ENCODE data around the gene C11orf42.

C11orf42 gene

DNA sequence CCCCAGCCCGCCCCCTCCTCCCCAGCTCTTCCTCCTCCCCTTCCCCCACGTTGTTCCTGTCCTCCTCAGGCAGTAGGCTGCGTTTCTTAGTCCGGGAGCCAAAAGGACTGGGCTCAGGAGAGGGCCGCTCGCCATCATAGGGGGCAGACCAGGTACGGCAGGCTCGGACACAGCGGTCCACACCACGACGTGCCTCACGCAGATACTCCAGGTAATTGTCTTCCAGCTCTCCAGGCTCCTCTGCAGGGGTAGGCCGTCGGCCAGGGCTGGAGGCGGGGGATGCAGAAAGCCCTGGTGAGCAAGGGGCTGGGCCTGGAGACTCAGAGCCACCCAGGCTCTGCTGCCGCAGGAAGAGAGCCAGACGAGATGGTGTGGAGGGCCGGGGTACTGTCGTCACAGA is 12.4 kb downstream of the C11orf42 start (continued):
- TF ChIP-seq PRDM2 (tag by site-specific recombination; IDR thresholded peaks at IDR 0.05; ENCODE audit: borderline replicate concordance) (no peak), ZNF266 (tag by site-specific recombination; IDR thresholded peaks at IDR 0.05; ENCODE audit: low read depth) (no peak)

DNA sequence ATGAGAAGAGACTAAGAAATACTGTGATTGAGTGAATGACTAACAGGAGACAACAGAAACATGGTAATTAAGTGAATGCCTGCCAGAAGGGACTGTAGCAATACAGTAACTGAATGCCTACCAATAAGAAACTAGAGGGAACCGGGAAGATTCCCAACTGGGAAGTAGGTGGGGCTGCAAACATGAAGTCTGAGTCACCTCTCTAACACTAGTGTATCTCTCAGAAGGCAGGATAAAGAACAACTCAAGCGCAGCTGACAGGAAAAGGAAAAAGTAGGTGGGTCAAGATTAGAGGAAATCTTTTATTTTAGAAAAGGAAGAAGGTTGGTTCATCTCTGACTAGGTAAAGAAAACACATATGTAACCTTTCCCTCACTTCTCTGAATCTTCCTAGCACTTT is 14.0 kb downstream of the C11orf42 start:
- CTCF ChIA-PET = interaction anchor here (0.6 to 0.9 kb wide), 3 partner anchors 9 to 32 kb away, joined by 3 read pairs; no protein-coding TSS in a partner anchor
- TF ChIP-seq ZNF248 (tag by site-specific recombination; IDR thresholded peaks at IDR 0.05) (no peak), ZNF518A (tag by site-specific recombination; conservative IDR thresholded peaks at IDR 0.05; ENCODE audit: low read depth) (no peak), ZNF692 (tag by site-specific recombination; IDR thresholded peaks at IDR 0.05) (no peak), ZNF48 (tag by site-specific recombination; IDR thresholded peaks at IDR 0.05) (no peak), ZNF548 (tag by site-specific recombination; IDR thresholded peaks at IDR 0.05) (no peak), ZNF521 (tag by site-specific recombination; IDR thresholded peaks at IDR 0.05) (no peak)
- Histone ChIP-seq H3K27ac (ENCODE audit: extremely low read depth, low read depth, low read length) (no peak overlapping the region), H3K4me1 (ENCODE audit: control insufficient read depth, insufficient read depth, low read length) (no peaks in the 10 kb centered on the region), H3K36me3 (ENCODE audit: control insufficient read depth in 2 of 2, insufficient read depth in 1 of 2, low read length in 2 of 2) (peaks cover 0 to 97% of the 10 kb centered on the region in 2 experiments; a peak in 2 of 3 replicates), H3K4me3 (ENCODE audit: low read depth, low read length) (no peak overlapping the region), H3K9me3 (ENCODE audit: control insufficient read depth, insufficient read depth, low read depth, low read length) (no peaks in the 10 kb centered on the region)
- POLR2A ChIA-PET = no interaction called here

DNA sequence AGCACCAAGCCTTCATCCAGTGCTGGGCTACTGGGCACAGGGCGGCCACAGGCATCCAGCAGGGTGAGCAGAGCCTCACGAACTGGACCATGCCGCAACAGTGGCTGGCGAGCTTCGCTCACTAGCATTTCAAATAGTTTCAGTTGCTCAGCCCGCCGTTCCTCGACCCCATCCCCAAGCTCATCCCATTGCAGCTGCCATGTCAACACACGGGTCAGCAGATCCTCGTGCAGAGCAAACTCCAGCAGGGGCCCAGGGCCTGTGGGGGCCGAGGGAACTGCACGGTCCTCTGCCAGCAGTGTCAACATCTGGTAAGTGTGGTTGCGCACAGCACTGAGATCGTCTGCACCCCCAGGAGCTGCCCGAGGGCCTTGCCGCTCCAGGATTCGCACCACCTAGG is 18.5 kb downstream of the C11orf42 start:
- Histone ChIP-seq H3K4me1 (ENCODE audit: control insufficient read depth, insufficient read depth, low read length) (no peaks in the 10 kb centered on the region), H3K27ac (ENCODE audit: extremely low read depth, low read depth, low read length) (no peak overlapping the region), H3K4me3 (ENCODE audit: low read depth, low read length) (no peak overlapping the region), H3K9me3 (ENCODE audit: control insufficient read depth, insufficient read depth, low read depth, low read length) (no peaks in the 10 kb centered on the region), H3K36me3 (ENCODE audit: control insufficient read depth in 2 of 2, insufficient read depth in 1 of 2, low read length in 2 of 2) (peaks cover 0 to 58% of the 10 kb centered on the region in 2 experiments; a peak in 2 of 3 replicates)
- ChIA-PET CTCF (no interaction called here), POLR2A (interaction anchor here (2.0 kb wide), 1 partner anchor 11 kb away, joined by 8 read pairs; the partner anchor contains the start of gene FHIP1B)
- TF ChIP-seq ZNF76 (tag by site-specific recombination; IDR thresholded peaks at IDR 0.05; ENCODE audit: borderline replicate concordance, low read depth) (no peak), ZNF514 (tag by site-specific recombination; IDR thresholded peaks at IDR 0.05) (no peak), ZNF776 (tag by site-specific recombination; IDR thresholded peaks at IDR 0.05; ENCODE audit: borderline replicate concordance) (no peak), ZNF560 (tag by site-specific recombination; IDR thresholded peaks at IDR 0.05; ENCODE audit: borderline replicate concordance) (no peak), KLF7 (tag by site-specific recombination; IDR thresholded peaks at IDR 0.05; ENCODE audit: borderline replicate concordance) (no peak)
- TF ChIP-seq, protein P1, sequence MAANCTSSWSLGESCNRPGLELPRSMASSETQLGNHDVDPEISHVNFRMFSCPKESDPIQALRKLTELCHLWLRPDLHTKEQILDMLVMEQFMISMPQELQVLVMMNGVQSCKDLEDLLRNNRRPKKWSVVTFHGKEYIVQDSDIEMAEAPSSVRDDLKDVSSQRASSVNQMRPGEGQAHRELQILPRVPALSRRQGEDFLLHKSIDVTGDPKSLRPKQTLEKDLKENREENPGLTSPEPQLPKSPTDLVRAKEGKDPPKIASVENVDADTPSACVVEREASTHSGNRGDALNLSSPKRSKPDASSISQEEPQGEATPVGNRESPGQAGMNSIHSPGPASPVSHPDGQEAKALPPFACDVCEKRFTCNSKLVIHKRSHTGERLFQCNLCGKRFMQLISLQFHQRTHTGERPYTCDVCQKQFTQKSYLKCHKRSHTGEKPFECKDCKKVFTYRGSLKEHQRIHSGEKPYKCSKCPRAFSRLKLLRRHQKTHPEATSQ (tag by site-specific recombination; IDR thresholded peaks at IDR 0.05) = no peak
- TF ChIP-seq, protein P2, sequence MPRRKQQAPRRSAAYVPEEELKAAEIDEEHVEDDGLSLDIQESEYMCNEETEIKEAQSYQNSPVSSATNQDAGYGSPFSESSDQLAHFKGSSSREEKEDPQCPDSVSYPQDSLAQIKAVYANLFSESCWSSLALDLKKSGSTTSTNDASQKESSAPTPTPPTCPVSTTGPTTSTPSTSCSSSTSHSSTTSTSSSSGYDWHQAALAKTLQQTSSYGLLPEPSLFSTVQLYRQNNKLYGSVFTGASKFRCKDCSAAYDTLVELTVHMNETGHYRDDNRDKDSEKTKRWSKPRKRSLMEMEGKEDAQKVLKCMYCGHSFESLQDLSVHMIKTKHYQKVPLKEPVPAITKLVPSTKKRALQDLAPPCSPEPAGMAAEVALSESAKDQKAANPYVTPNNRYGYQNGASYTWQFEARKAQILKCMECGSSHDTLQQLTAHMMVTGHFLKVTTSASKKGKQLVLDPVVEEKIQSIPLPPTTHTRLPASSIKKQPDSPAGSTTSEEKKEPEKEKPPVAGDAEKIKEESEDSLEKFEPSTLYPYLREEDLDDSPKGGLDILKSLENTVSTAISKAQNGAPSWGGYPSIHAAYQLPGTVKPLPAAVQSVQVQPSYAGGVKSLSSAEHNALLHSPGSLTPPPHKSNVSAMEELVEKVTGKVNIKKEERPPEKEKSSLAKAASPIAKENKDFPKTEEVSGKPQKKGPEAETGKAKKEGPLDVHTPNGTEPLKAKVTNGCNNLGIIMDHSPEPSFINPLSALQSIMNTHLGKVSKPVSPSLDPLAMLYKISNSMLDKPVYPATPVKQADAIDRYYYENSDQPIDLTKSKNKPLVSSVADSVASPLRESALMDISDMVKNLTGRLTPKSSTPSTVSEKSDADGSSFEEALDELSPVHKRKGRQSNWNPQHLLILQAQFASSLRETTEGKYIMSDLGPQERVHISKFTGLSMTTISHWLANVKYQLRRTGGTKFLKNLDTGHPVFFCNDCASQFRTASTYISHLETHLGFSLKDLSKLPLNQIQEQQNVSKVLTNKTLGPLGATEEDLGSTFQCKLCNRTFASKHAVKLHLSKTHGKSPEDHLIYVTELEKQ (tag by site-specific recombination; IDR thresholded peaks at IDR 0.05; ENCODE audit: borderline replicate concordance) = no peak

Data from HEK293 (cell line).